A549 (cell line): Measurements from ENCODE around the gene GALR3.

Experiments
- JUN ChIP-seq, 2 experiments: fragments of >200 bp; sonication (Bioruptor Twin); formaldehyde crosslinking; IDR thresholded peaks; 2 replicates in 1 of 2; 3 replicates in 1 of 2; pipeline ENCODE4 v1.6.1; 2016 to 2017
- KDM1A ChIP-seq: fragments of 200-600 bp; sonication (generic); IDR thresholded peaks from 2 replicates; pipeline ENCODE4 v1.6.1; 2016; ENCODE audit warnings: low read depth, mild to moderate bottlenecking
- MYC ChIP-seq: IDR thresholded peaks from 2 replicates; pipeline ENCODE4 v1.6.1; 2012; ENCODE audit warnings: mild to moderate bottlenecking, inconsistent platforms, low read length, improper control_type of control experiment, borderline replicate concordance
- POLR2AphosphoS2 ChIP-seq: conservative IDR thresholded peaks from 2 replicates; pipeline ENCODE4 v1.6.1; 2012; ENCODE audit warnings: low read length, improper control_type of control experiment, inconsistent platforms
- ZC3H11A ChIP-seq: fragments of 450-650 bp; IDR thresholded peaks from 2 replicates; pipeline ENCODE4 v1.6.1; 2014; ENCODE audit warnings: antibody characterized with exemption, mild to moderate bottlenecking
- TF ChIP-seq, protein P1 (sequence below): fragments of >200 bp; sonication (Bioruptor Twin); formaldehyde crosslinking; IDR thresholded peaks from 3 replicates; pipeline ENCODE4 v1.5.1; 2016

DNA sequence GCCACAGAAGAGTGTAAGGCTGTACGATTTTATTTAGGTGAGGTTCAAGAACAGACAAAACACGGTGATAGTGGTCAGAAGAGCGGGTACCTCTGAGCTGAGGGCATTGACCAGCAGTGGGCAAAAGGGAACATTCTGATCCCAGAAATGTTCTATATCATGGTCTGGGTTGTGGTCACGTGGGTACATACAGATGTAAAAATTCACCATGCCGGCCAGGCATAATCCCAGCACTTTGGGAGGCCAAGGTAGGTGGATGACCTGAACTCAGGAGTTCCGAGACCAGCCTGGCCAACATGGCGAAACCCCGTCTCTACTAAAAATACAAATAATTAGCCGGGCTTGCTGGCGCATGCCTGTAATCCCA lies 46.6 kb upstream of the GALR3 start:
- TF ChIP-seq, protein P1, sequence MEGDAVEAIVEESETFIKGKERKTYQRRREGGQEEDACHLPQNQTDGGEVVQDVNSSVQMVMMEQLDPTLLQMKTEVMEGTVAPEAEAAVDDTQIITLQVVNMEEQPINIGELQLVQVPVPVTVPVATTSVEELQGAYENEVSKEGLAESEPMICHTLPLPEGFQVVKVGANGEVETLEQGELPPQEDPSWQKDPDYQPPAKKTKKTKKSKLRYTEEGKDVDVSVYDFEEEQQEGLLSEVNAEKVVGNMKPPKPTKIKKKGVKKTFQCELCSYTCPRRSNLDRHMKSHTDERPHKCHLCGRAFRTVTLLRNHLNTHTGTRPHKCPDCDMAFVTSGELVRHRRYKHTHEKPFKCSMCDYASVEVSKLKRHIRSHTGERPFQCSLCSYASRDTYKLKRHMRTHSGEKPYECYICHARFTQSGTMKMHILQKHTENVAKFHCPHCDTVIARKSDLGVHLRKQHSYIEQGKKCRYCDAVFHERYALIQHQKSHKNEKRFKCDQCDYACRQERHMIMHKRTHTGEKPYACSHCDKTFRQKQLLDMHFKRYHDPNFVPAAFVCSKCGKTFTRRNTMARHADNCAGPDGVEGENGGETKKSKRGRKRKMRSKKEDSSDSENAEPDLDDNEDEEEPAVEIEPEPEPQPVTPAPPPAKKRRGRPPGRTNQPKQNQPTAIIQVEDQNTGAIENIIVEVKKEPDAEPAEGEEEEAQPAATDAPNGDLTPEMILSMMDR = no peak
- no peak for TF ChIP-seq JUN (IDR thresholded peaks at IDR 0.05)
- no peak for TF ChIP-seq ZC3H11A
- TF ChIP-seq POLR2AphosphoS2 = no peak
- TF ChIP-seq MYC = no peak
- TF ChIP-seq KDM1A = no peak
